Spleen (tissue), 11 donors: ENCODE results near the gene SCLT1. TPM values are rescaled to one million over a fixed set of nuclear protein-coding genes. Genes with fewer than 3 reads are reported as not detected.
A peak's percentile ranks its signal among the peaks of the same experiment; 100 is the strongest.

Source experiments
- DNase-seq: peaks from one replicate; pipeline ENCODE4 v3.0.0-alpha.2; 2020
- H3K27ac ChIP-seq, 8 donors: fragments of 200-600 bp; sonication (generic) in 7 of 8; 1 replicate in 4 of 8; 2 replicates in 4 of 8; pipeline versions ENCODE4 v1.5.0 to v1.8.0; 2016 to 2021; ENCODE audit warnings: inconsistent platforms in 4 of 8, mild to moderate bottlenecking in 4 of 8, moderate library complexity in 1 of 8
- H3K27me3 ChIP-seq, 7 donors: fragments of 200-600 bp; sonication (generic) in 6 of 7; replicated peaks in 1 of 7; 1 replicate in 4 of 7; 2 replicates in 3 of 7; pipeline versions ENCODE4 v1.5.0 to v1.8.0; 2016 to 2021; ENCODE audit warnings: inconsistent platforms in 3 of 7, mild to moderate bottlenecking in 1 of 7
- H3K36me3 ChIP-seq, 6 donors: fragments of 200-600 bp; sonication (generic) in 5 of 6; 1 replicate in 4 of 6; 2 replicates in 2 of 6; pipeline versions ENCODE4 v1.5.0 to v1.8.0; 2016 to 2021; ENCODE audit warnings: inconsistent platforms in 2 of 6
- H3K4me1 ChIP-seq, 6 donors: fragments of 200-600 bp; sonication (generic) in 5 of 6; 1 replicate in 3 of 6; 2 replicates in 3 of 6; pipeline versions ENCODE4 v1.5.0 to v1.8.0; 2016 to 2021; ENCODE audit warnings: inconsistent platforms in 3 of 6
- H3K4me3 ChIP-seq, 8 donors: fragments of 200-600 bp; sonication (generic) in 7 of 8; 1 replicate in 4 of 8; 2 replicates in 4 of 8; pipeline versions ENCODE4 v1.5.0 to v1.8.0; 2016 to 2021; ENCODE audit warnings: inconsistent platforms in 4 of 8, mild to moderate bottlenecking in 4 of 8, moderate library complexity in 2 of 8
- H3K9me3 ChIP-seq, 8 donors: fragments of 200-600 bp; sonication (generic) in 7 of 8; 1 replicate in 4 of 8; 2 replicates in 4 of 8; pipeline versions ENCODE4 v1.5.0 to v1.8.0; 2016 to 2021; ENCODE audit warnings: inconsistent platforms in 4 of 8
- POLR2A ChIP-seq, 3 donors: fragments of 450-650 bp; IDR thresholded peaks; one replicate each; pipeline ENCODE4 v1.5.1; 2017; ENCODE audit warnings: antibody characterized with exemption in 3 of 3, mild to moderate bottlenecking in 1 of 3
- POLR2AphosphoS5 ChIP-seq, 3 donors: sonication (generic); formaldehyde crosslinking; IDR thresholded peaks; one replicate each; pipeline ENCODE4 v1.5.1; 2017; ENCODE audit warnings: antibody characterized with exemption in 3 of 3
- WGBS, 5 donors: extraction: QIAGEN DNeasy Blood & Tissue Kit in 3 of 5; methylation state at CpG; one replicate each; pipeline versions ENCODE4 v1.1.5 to v1.1.7; 2013 to 2018; 5-methylcytosine and 5-hydroxymethylcytosine counted together
- intact Hi-C: fragments of 100-400 bp; cut with DNase I; formaldehyde crosslinking; loops from one replicate; pipeline ENCODE4 v1.15.0; 2023; ENCODE audit warnings: low total_unique reads
- polyA plus RNA-seq, 3 donors: library from polyadenylated mRNA; stranded (reverse); fragments of 200-250 nt; gene quantifications; one replicate each; pipeline ENCODE4 v1.2.1, GENCODE V29; 2013
- total RNA-seq, 7 donors: library from RNA; depleted of rRNA in 3 of 7; stranded (reverse); fragments of >200 nt in 3 of 7; fragmentation: NEBNext Ultra II Directional in 4 of 7; extraction: Animal tissue kit (Norgen Biotek cat#: 25700) in 4 of 7; gene quantifications; one replicate each; pipeline versions ENCODE4 v1.1.0 to v1.2.1, GENCODE V29; 2016 to 2021
- TF ChIP-seq, protein P1 (sequence below), 11 experiments: fragments of 200-600 bp in 7 of 11; fragments of 450-650 bp in 4 of 11; sonication (generic) in 4 of 11; IDR thresholded peaks in 8 of 11; conservative IDR thresholded peaks in 3 of 11; 1 replicate in 7 of 11; 2 replicates in 4 of 11; pipeline versions ENCODE4 v1.4.0 to v1.8.0; 2016 to 2021; ENCODE audit warnings: antibody characterized with exemption in 11 of 11, inconsistent platforms in 4 of 11, mild to moderate bottlenecking in 1 of 11
- donor health status: healthy with polysubstance abuse.
- donor health status: DM: no; HTN: no; CAD: no; lungs with moderate emphysema.
- donor health status: DM: no; HTN: no; CAD: no.
- donor health status: Bipolar disorder and iron deficiency.
- donor health status: healthy.
- donor health status: DM: no; HTN: no; CAD: no.
- donor health status: DM: yes; HTN: yes; CAD: no.

The SCLT1 gene
- total and polyA plus RNA-seq, 10 donors, result 6.7 to 43.7 (median 30.3) TPM

DNA sequence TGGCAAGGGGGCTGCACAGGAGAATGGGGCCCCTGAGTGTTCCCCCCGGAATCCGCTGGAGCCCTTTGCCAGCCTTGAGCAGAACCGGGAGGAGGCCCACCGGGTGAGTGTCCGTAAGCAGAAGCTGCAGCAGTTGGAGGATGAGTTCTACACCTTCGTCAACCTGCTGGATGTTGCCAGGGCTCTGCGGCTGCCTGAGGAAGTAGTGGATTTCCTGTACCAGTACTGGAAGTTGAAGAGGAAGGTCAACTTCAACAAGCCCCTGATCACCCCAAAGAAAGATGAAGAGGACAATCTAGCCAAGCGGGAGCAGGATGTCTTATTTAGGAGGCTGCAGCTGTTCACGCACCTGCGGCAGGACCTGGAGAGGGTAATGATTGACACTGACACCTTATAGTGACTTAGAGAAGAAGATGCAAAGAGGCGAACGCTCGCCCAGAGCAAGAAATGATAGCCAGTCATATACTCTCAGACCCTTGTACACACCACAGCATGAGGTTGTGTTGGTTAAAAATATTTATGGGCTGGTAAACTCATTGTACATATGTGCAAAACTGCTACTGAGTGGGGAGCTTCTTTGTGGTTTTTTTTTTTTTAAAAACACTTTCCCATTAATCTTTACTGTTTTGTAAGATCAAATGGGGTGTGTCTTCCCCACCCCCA, 231.4 kb downstream of the SCLT1 start:
- Histone ChIP-seq H3K9me3 (no peaks in the 10 kb centered on the region), H3K4me3 (peak overlapping the region in 1 of 8 donors; percentile 4), H3K27ac (peak overlapping the region in 7 of 8 donors; percentile 17 to 84 (median 74)), H3K27me3 (no peaks in the 10 kb centered on the region), H3K36me3 (peaks cover 0 to 95% (median 52%) of the 10 kb centered on the region in 6 donors), H3K4me1 (peaks cover 18 to 50% (median 28%) of the 10 kb centered on the region in 6 donors)
- no peak for TF ChIP-seq POLR2A (IDR thresholded peaks at IDR 0.05)
- TF ChIP-seq, protein P1, sequence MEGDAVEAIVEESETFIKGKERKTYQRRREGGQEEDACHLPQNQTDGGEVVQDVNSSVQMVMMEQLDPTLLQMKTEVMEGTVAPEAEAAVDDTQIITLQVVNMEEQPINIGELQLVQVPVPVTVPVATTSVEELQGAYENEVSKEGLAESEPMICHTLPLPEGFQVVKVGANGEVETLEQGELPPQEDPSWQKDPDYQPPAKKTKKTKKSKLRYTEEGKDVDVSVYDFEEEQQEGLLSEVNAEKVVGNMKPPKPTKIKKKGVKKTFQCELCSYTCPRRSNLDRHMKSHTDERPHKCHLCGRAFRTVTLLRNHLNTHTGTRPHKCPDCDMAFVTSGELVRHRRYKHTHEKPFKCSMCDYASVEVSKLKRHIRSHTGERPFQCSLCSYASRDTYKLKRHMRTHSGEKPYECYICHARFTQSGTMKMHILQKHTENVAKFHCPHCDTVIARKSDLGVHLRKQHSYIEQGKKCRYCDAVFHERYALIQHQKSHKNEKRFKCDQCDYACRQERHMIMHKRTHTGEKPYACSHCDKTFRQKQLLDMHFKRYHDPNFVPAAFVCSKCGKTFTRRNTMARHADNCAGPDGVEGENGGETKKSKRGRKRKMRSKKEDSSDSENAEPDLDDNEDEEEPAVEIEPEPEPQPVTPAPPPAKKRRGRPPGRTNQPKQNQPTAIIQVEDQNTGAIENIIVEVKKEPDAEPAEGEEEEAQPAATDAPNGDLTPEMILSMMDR (IDR thresholded peaks at IDR 0.05 in 8 of 11, conservative IDR thresholded peaks at IDR 0.05 in 3 of 11), result peak in 1 of 11 experiments; percentile 8
- peak in 2 of 3 donors; percentile 28 to 52 for TF ChIP-seq POLR2AphosphoS5 (IDR thresholded peaks at IDR 0.05)
- intact Hi-C loops, result loop anchor here (10.0 kb wide), 2 partner anchors 407 to 667 kb away; no protein-coding TSS in a partner anchor
- peak; percentile 88 for DNase-seq
- WGBS, 5 donors, result 33 to 59% (median 38%) methylated on average over 13 of the region's 13 CpGs

DNA sequence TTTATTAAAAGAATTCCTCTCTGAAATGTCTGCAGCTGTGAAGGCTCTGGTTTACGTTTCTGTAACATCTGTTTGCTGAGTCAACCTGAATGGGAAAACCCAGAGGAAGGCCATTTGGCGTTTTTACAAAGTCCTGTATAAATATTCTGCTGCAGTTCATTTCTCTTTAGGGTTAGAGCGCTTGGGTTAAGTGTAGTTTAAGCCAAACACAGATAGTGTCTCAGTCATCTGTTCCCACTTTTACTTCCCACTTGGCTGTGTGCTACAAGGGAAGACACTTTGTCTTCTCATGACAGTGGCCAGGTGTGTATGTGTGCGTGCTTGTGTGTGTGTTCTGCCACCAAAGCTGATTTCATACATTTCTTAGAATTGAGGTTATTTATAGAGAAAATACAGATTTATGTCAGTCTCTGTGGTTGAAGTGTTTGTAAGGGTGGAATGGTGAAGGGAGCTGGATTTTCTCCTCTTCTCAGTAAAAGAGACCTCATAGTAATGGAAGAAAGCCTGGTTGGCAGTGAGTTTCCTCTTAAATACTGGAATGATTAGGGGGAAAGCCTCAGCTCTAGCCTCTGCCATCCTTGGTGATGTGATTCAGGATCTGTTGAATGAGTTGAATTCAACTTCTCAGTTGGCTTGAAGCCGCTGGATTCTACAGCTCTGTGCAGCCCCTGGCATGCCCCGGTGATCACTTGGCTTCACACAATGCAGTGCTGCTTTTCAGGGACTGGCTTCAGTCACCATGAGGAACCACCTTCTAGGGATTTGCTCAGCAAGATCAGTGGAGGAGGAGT, 233.3 kb downstream of the SCLT1 start:
- H3K4me1 ChIP-seq, result peaks cover 18 to 61% (median 28%) of the 10 kb centered on the region in 6 donors
- no peaks in the 10 kb centered on the region for H3K9me3 ChIP-seq
- peaks cover 5 to 97% (median 63%) of the 10 kb centered on the region in 6 donors for H3K36me3 ChIP-seq
- TF ChIP-seq, protein P1 (IDR thresholded peaks at IDR 0.05 in 8 of 11, conservative IDR thresholded peaks at IDR 0.05 in 3 of 11), result no peak
- TF ChIP-seq POLR2AphosphoS5 (IDR thresholded peaks at IDR 0.05) (no peak), POLR2A (IDR thresholded peaks at IDR 0.05) (no peak)
- DNase-seq, result no peak
- intact Hi-C loops, result loop anchor here (10.0 kb wide), 2 partner anchors 405 to 665 kb away; no protein-coding TSS in a partner anchor
- WGBS, 5 donors, result 62 to 73% (median 67%) methylated on average over 6 of the region's 6 CpGs
- peak overlapping the region in 3 of 8 donors; percentile 1 to 84 (median 78) for H3K27ac ChIP-seq
- H3K27me3 ChIP-seq, result no peaks in the 10 kb centered on the region
- H3K4me3 ChIP-seq, result no peak overlapping the region

DNA sequence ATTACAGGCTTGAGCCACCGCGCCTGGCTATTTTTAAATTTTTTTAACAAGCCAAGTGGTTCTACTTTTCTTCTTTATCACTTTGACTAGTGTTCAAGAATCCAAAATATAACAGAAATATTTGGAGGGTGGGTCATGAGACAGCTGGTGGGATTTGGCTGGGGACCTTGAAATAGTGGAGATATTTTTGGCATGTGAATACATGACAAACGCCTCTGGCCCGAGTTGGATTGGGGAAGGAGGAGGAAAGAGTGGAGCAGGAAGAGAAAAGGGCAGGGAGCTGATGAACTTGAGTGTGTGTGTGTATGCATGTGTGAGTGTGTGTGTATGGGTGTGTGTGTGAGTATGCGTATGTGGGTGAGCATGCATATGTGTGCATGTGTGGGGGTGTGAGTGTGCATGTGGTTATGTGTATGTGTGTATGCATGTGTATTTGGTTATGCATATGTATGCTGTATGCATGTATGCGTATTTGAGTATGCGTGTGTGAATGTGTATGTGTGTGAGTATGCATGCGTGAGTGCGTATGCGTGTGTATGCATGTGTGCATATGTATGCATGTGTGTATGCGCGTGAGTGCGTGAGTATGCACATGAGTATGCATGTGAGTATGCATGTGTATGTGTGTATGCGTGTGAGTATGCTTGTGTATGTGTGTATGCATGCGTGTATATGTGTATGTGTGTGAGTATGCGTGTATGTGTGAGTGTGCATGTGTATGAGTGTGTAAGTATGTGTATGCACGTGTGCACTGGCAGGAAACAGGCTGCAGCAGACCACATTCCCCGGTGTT, 234.3 kb downstream of the SCLT1 start:
- WGBS, 5 donors, result 84 to 86% (median 86%) methylated on average over 18 of the region's 18 CpGs
- Histone ChIP-seq H3K9me3 (no peaks in the 10 kb centered on the region), H3K27ac (no peak overlapping the region), H3K36me3 (peaks cover 5 to 97% (median 64%) of the 10 kb centered on the region in 6 donors), H3K4me1 (peaks cover 18 to 71% (median 34%) of the 10 kb centered on the region in 6 donors), H3K27me3 (no peaks in the 10 kb centered on the region), H3K4me3 (no peak overlapping the region)
- TF ChIP-seq POLR2AphosphoS5 (IDR thresholded peaks at IDR 0.05), result peak in 1 of 3 donors; percentile 36
- TF ChIP-seq, protein P1 (IDR thresholded peaks at IDR 0.05 in 8 of 11, conservative IDR thresholded peaks at IDR 0.05 in 3 of 11), result no peak
- TF ChIP-seq POLR2A (IDR thresholded peaks at IDR 0.05), result no peak
- intact Hi-C loops, result no loop called here
- no peak for DNase-seq
